ENCODE measurements around the gene GMPPA. TPM values are rescaled to one million over a fixed set of nuclear protein-coding genes. Genes with fewer than 3 reads are reported as not detected.

The GMPPA gene
- total and polyA plus RNA-seq, 9 donors, result 23.4 to 34.3 (median 27.6) TPM

DNA sequence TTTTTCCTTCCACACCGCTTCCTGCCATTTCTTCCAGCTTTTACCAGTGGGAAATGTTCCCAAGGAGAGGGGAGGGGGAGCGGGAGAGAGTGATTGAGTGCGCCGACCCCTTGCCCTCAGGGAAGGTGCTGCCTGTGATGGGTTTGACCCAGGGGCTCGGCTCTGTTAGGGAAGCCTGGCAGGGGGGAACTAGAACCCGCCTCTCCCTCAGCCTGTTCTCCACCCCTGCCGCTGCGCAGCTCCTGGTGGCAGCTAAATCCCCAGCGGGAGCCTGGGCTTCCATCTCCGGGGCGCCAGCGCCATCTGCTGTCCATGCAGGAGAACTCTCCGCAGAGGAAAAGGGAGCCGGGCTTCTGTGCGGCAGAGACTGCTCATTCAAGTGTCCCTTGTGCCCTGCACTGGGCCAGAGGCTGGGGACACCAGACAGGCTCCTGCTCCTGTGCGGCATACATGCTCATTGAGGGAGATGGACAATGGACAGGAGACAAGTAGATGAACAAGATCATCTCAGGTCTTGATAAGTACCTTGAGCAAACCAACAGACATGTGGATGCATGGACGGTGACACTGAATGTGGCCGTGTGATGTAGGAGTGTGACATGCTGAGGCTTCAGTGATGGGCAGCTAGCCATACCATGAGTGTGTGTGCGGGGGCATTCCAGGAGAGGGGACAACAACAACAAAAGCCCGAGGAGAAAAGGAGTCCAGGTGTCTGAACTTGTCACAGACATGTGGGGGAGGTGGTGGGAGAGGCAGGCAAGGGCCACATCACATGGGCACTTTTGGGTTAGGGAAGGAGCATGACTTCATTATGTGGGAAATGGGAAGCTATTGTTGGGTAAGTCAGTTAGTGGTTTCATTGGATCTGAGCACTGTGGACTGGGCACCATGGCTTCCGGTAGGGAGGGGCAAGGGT is 31.6 kb downstream of the GMPPA start:
- Histone ChIP-seq H3K9me3 (replicated peaks; ENCODE audit: control insufficient read depth, low read depth, low read length) (no peaks in the 10 kb centered on the region), H3K36me3 (ENCODE audit: control insufficient read depth, insufficient read depth, low read length) (no peaks in the 10 kb centered on the region), H3K27ac (ENCODE audit: low read length) (no peak overlapping the region), H3K27me3 (ENCODE audit: control insufficient read depth, insufficient read depth, low read length) (peaks cover 55% of the 10 kb centered on the region), H3K4me1 (ENCODE audit: control insufficient read depth, insufficient read depth, low read length) (peaks cover 15% of the 10 kb centered on the region), H3K4me3 (ENCODE audit: low read length) (peak overlapping the region; percentile 11)
- peak; percentile 88 for DNase-seq
- 15% methylated on average over 16 of the region's 21 CpGs for WGBS (ENCODE audit: insufficient coverage)

- Histone ChIP-seq H3K27me3 (ENCODE audit: control insufficient read depth, insufficient read depth, low read length) (peaks cover 42% of the 10 kb centered on the region), H3K36me3 (ENCODE audit: control insufficient read depth, insufficient read depth, low read length) (no peaks in the 10 kb centered on the region), H3K4me3 (ENCODE audit: low read length) (no peak overlapping the region), H3K9me3 (replicated peaks; ENCODE audit: control insufficient read depth, low read depth, low read length) (no peaks in the 10 kb centered on the region), H3K4me1 (ENCODE audit: control insufficient read depth, insufficient read depth, low read length) (peaks cover 12% of the 10 kb centered on the region), H3K27ac (ENCODE audit: low read length) (no peak overlapping the region)
- WGBS (ENCODE audit: insufficient coverage), result 69% methylated on average over 14 of the region's 20 CpGs
- no peak for DNase-seq
Observed at GRCh38 chr2:219531639-219532377, 33.1 kb downstream of the GMPPA start.

- Histone ChIP-seq H3K27me3 (ENCODE audit: control insufficient read depth, insufficient read depth, low read length) (peaks cover 39% of the 10 kb centered on the region), H3K4me1 (ENCODE audit: control insufficient read depth, insufficient read depth, low read length) (peaks cover 8% of the 10 kb centered on the region), H3K9me3 (replicated peaks; ENCODE audit: control insufficient read depth, low read depth, low read length) (no peaks in the 10 kb centered on the region), H3K27ac (ENCODE audit: low read length) (no peak overlapping the region), H3K4me3 (ENCODE audit: low read length) (no peak overlapping the region), H3K36me3 (ENCODE audit: control insufficient read depth, insufficient read depth, low read length) (no peaks in the 10 kb centered on the region)
- no peak for DNase-seq
- 82% methylated on average over 8 of the region's 8 CpGs for WGBS (ENCODE audit: insufficient coverage)
Observed at GRCh38 chr2:219532378-219532649, 33.6 kb downstream of the GMPPA start.

DNA sequence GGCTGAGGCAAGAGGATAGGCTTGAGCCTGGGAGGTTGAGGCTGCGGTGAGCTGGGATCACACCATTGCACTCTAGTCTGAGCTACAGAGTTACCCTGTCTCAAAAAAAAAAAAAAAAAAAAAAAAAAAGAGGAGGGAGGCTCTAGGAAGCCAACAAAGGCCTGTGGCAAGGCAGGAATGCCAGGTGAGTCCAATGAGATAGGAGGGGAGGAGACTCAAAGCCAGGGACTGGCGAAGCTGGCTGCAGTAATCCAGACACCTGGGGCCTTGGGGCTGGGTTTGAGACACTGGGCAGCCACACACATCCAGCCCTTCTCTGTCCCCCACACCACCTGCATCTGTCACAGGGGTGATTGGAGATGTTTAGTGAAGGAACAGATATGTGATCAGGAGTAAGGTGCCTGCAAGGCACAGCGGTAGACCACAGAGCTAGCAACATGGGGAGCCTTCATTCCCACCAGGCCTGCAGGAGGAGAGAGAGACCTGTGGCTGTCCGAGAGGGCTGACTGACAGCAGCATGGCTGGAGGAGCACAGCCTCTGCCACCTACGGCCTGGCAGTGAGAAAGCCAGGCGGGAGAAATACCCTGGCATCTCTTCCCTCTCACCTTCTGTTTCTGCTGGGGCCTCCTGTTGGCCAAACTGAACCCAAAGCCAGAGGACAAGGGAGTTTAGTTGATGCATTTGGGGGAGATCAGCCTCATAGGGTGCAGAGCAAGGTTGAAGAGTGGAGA is 35.4 kb downstream of the GMPPA start:
- Histone ChIP-seq H3K27me3 (ENCODE audit: control insufficient read depth, insufficient read depth, low read length) (peaks cover 30% of the 10 kb centered on the region), H3K36me3 (ENCODE audit: control insufficient read depth, insufficient read depth, low read length) (peaks cover 8% of the 10 kb centered on the region), H3K4me3 (ENCODE audit: low read length) (no peak overlapping the region), H3K27ac (ENCODE audit: low read length) (no peak overlapping the region), H3K4me1 (ENCODE audit: control insufficient read depth, insufficient read depth, low read length) (peaks cover 22% of the 10 kb centered on the region), H3K9me3 (replicated peaks; ENCODE audit: control insufficient read depth, low read depth, low read length) (no peaks in the 10 kb centered on the region)
- 78% methylated on average over 1 of the region's 6 CpGs for WGBS (ENCODE audit: insufficient coverage)
- no peak for DNase-seq

DNA sequence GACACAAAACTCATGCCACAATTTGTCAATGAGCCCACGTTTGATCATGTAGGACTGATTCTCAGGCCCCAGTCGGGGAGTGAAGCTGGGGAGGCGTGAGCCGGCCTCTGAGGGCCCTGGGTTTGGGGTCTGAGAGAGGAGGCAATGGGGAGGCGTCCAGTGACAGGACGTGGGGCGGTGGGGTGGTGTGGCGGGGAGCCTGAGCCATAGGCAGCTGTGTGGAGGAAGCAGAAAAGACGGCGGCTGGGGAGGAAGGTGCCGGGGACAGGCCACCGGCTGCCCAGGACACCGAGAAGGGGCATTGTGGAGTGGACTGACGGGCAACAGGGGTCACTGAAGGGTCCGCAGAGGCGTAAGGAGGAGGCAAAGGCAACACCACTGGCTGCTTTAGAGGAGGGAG is 37.7 kb downstream of the GMPPA start:
- DNase-seq, result no peak
- peaks cover 20% of the 10 kb centered on the region for H3K4me1 ChIP-seq (ENCODE audit: control insufficient read depth, insufficient read depth, low read length)
- H3K36me3 ChIP-seq (ENCODE audit: control insufficient read depth, insufficient read depth, low read length), result peaks cover 31% of the 10 kb centered on the region
- H3K4me3 ChIP-seq (ENCODE audit: low read length), result no peak overlapping the region
- WGBS (ENCODE audit: insufficient coverage), result 69% methylated on average over 14 of the region's 16 CpGs
- no peak overlapping the region for H3K27ac ChIP-seq (ENCODE audit: low read length)
- H3K9me3 ChIP-seq (replicated peaks; ENCODE audit: control insufficient read depth, low read depth, low read length), result no peaks in the 10 kb centered on the region
- H3K27me3 ChIP-seq (ENCODE audit: control insufficient read depth, insufficient read depth, low read length), result peaks cover 15% of the 10 kb centered on the region

GRCh38 chr2:219536967-219537366 is 38.3 kb downstream of the GMPPA start:
- DNase-seq, result no peak
- Histone ChIP-seq H3K27me3 (ENCODE audit: control insufficient read depth, insufficient read depth, low read length) (peaks cover 12% of the 10 kb centered on the region), H3K36me3 (ENCODE audit: control insufficient read depth, insufficient read depth, low read length) (peaks cover 33% of the 10 kb centered on the region)

GRCh38 chr2:219537657-219538488 is 39.2 kb downstream of the GMPPA start:
- Histone ChIP-seq H3K27ac (ENCODE audit: low read length) (no peak overlapping the region), H3K4me1 (ENCODE audit: control insufficient read depth, insufficient read depth, low read length) (peaks cover 34% of the 10 kb centered on the region), H3K4me3 (ENCODE audit: low read length) (no peak overlapping the region), H3K36me3 (ENCODE audit: control insufficient read depth, insufficient read depth, low read length) (peaks cover 33% of the 10 kb centered on the region), H3K27me3 (ENCODE audit: control insufficient read depth, insufficient read depth, low read length) (peaks cover 11% of the 10 kb centered on the region), H3K9me3 (replicated peaks; ENCODE audit: control insufficient read depth, low read depth, low read length) (no peaks in the 10 kb centered on the region)
- 56% methylated on average over 5 of the region's 15 CpGs for WGBS (ENCODE audit: insufficient coverage)
- peak; percentile 47 for DNase-seq

More at GRCh38 chr2:219536967-219537366, 38.3 kb downstream of the GMPPA start:
- H3K4me3 ChIP-seq (ENCODE audit: low read length), result no peak overlapping the region
- peaks cover 25% of the 10 kb centered on the region for H3K4me1 ChIP-seq (ENCODE audit: control insufficient read depth, insufficient read depth, low read length)
- WGBS (ENCODE audit: insufficient coverage), result 59% methylated on average over 9 of the region's 9 CpGs
- no peak overlapping the region for H3K27ac ChIP-seq (ENCODE audit: low read length)
- no peaks in the 10 kb centered on the region for H3K9me3 ChIP-seq (replicated peaks; ENCODE audit: control insufficient read depth, low read depth, low read length)

- Histone ChIP-seq H3K9me3 (replicated peaks; ENCODE audit: control insufficient read depth, low read depth, low read length) (no peaks in the 10 kb centered on the region), H3K27me3 (ENCODE audit: control insufficient read depth, insufficient read depth, low read length) (peaks cover 9% of the 10 kb centered on the region), H3K4me3 (ENCODE audit: low read length) (no peak overlapping the region), H3K4me1 (ENCODE audit: control insufficient read depth, insufficient read depth, low read length) (peaks cover 34% of the 10 kb centered on the region), H3K36me3 (ENCODE audit: control insufficient read depth, insufficient read depth, low read length) (peaks cover 33% of the 10 kb centered on the region), H3K27ac (ENCODE audit: low read length) (no peak overlapping the region)
- WGBS (ENCODE audit: insufficient coverage), result 42% methylated on average over 2 of the region's 6 CpGs
- DNase-seq, result peak; percentile 60
Observed at GRCh38 chr2:219538504-219538951, 39.8 kb downstream of the GMPPA start.

GRCh38 chr2:219538956-219539788 is 40.5 kb downstream of the GMPPA start:
- no peak for DNase-seq
- peak overlapping the region; percentile 13 for H3K27ac ChIP-seq (ENCODE audit: low read length)
- no peaks in the 10 kb centered on the region for H3K9me3 ChIP-seq (replicated peaks; ENCODE audit: control insufficient read depth, low read depth, low read length)
- 83% methylated on average over 30 of the region's 32 CpGs for WGBS (ENCODE audit: insufficient coverage)
- H3K36me3 ChIP-seq (ENCODE audit: control insufficient read depth, insufficient read depth, low read length), result peaks cover 33% of the 10 kb centered on the region
- peaks cover 37% of the 10 kb centered on the region for H3K4me1 ChIP-seq (ENCODE audit: control insufficient read depth, insufficient read depth, low read length)
- H3K27me3 ChIP-seq (ENCODE audit: control insufficient read depth, insufficient read depth, low read length), result peaks cover 7% of the 10 kb centered on the region
- no peak overlapping the region for H3K4me3 ChIP-seq (ENCODE audit: low read length)

Measured in muscle of leg (tissue), 11 donors.